NCI-H2107 treated with DMSO at 0.1 percent for 48 hours (cell line): ENCODE measurements around the gene ARHGAP10.
A peak's percentile ranks its signal among the peaks of the same experiment; 100 is the strongest.

Experiments used
- DNase-seq: peaks from one replicate; lab custom pipeline; 2025; ENCODE audit not compliant: unreplicated experiment; lab: John Stamatoyannopoulos, UW

The ARHGAP10 gene

GRCh38 chr4:147732518-147733235 lies 789 bp downstream of the ARHGAP10 start:
- no peak for DNase-seq

- no peak for DNase-seq
These were observed 1.9 kb downstream of the ARHGAP10 start for GRCh38 chr4:147733716-147734344.

GRCh38 chr4:147734496-147734895 lies 2.6 kb downstream of the ARHGAP10 start:
- DNase-seq, result no peak

GRCh38 chr4:147735413-147736301 lies 3.8 kb downstream of the ARHGAP10 start:
- no peak for DNase-seq

- DNase-seq, result no peak
These were observed 4.6 kb downstream of the ARHGAP10 start for GRCh38 chr4:147736458-147736857.

- DNase-seq, result no peak
These were observed 5.7 kb downstream of the ARHGAP10 start for GRCh38 chr4:147737623-147738022.

- DNase-seq, result no peak
These were observed 7.4 kb downstream of the ARHGAP10 start for GRCh38 chr4:147739239-147739823.

GRCh38 chr4:147740176-147740575 lies 8.3 kb downstream of the ARHGAP10 start:
- no peak for DNase-seq

GRCh38 chr4:147741190-147741788 lies 9.4 kb downstream of the ARHGAP10 start:
- DNase-seq, result no peak

GRCh38 chr4:147747787-147748454 lies 16.0 kb downstream of the ARHGAP10 start:
- DNase-seq, result no peak

- DNase-seq, result peak; percentile 36
These were observed 18.0 kb downstream of the ARHGAP10 start for GRCh38 chr4:147749811-147750321.

- DNase-seq, result no peak
These were observed 21.2 kb downstream of the ARHGAP10 start for GRCh38 chr4:147753047-147753446.

- no peak for DNase-seq
These were observed 22.2 kb downstream of the ARHGAP10 start for GRCh38 chr4:147754037-147754445.

- DNase-seq, result no peak
These were observed 23.8 kb downstream of the ARHGAP10 start for GRCh38 chr4:147755561-147756295.

- no peak for DNase-seq
These were observed 24.5 kb downstream of the ARHGAP10 start for GRCh38 chr4:147756417-147756816.

- DNase-seq, result no peak
These were observed 28.3 kb downstream of the ARHGAP10 start for GRCh38 chr4:147760176-147760575.

GRCh38 chr4:147760695-147761094 lies 28.8 kb downstream of the ARHGAP10 start:
- DNase-seq, result peak; percentile 12

GRCh38 chr4:147761218-147761883 lies 29.5 kb downstream of the ARHGAP10 start:
- no peak for DNase-seq

- DNase-seq, result no peak
These were observed 32.4 kb downstream of the ARHGAP10 start for GRCh38 chr4:147764337-147764736.
